ENCODE data around the gene PPL. TPM values are rescaled to one million over a fixed set of nuclear protein-coding genes. Genes with fewer than 3 reads are reported as not detected.

The PPL gene
- total and polyA plus RNA-seq, 2 of the 8 experiments (the other 6 are each of a cell fraction or from before 2014, with no cell fraction given): 11.3 to 29.5 TPM

GRCh38 chr16:4931381-4931780 lies 5.6 kb downstream of the PPL start:
- no peak overlapping the region for H2AFZ ChIP-seq (ENCODE audit: low read length)
- no peak overlapping the region for H2BK5ac ChIP-seq (ENCODE audit: low read depth, low read length)
- ChIA-PET CTCF (ENCODE audit: partially characterized antibody) (interaction anchor here (0.8 to 4.3 kb wide), 8 partner anchors 9 to 308 kb away, joined by 3 to 30 read pairs (median 4); no protein-coding TSS in a partner anchor), POLR2A (ENCODE audit: partially characterized antibody) (interaction anchor here (0.7 to 2.7 kb wide), 7 partner anchors 9 to 38 kb away, joined by 3 to 16 read pairs (median 3); no protein-coding TSS in a partner anchor)
- H4K91ac ChIP-seq (replicated peaks; ENCODE audit: insufficient read length, low read length): no peak overlapping the region
- no peak overlapping the region for H3K4me2 ChIP-seq (ENCODE audit: insufficient read depth in 1 of 2, low read depth in 2 of 2, low read length in 2 of 2)
- H3K4me1 ChIP-seq (replicated peaks in 1 of 4; ENCODE audit: control insufficient read depth in 3 of 4, insufficient read depth in 4 of 4, low read length in 3 of 4): peaks cover 0 to 6% (median 3%) of the 10 kb centered on the region in 4 experiments; a peak in 4 of 7 replicates
- H3K9ac ChIP-seq (replicated peaks in 1 of 4; ENCODE audit: extremely low read depth in 1 of 4, low read depth in 3 of 4, low read length in 3 of 4): no peak overlapping the region
- no peak overlapping the region for H3K14ac ChIP-seq (ENCODE audit: insufficient read length)
- H3K36me3 ChIP-seq (ENCODE audit: control insufficient read depth in 2 of 4, insufficient read depth in 4 of 4, low read length in 3 of 4): peaks cover 0 to 8% (median 2%) of the 10 kb centered on the region in 4 experiments; a peak in 3 of 8 replicates
- H3K27ac ChIP-seq (ENCODE audit: low read depth, low read length): no peak overlapping the region
- H3K23me2 ChIP-seq (ENCODE audit: low read depth, low read length): no peaks in the 10 kb centered on the region; the same call in 1 of the 2 replicates
- no peak overlapping the region for H4K5ac ChIP-seq (ENCODE audit: insufficient read length, low read depth, low read length)
- peaks cover 0 to 22% of the 10 kb centered on the region in 2 experiments for H4K20me1 ChIP-seq (replicated peaks in 1 of 2; ENCODE audit: control insufficient read depth in 1 of 2, insufficient read depth in 2 of 2, low read length in 2 of 2)
- no peak for TF ChIP-seq KDM4A (IDR thresholded peaks at IDR 0.05; ENCODE audit: low read depth, low read length, severe bottlenecking)
- TF ChIP-seq, protein P1, sequence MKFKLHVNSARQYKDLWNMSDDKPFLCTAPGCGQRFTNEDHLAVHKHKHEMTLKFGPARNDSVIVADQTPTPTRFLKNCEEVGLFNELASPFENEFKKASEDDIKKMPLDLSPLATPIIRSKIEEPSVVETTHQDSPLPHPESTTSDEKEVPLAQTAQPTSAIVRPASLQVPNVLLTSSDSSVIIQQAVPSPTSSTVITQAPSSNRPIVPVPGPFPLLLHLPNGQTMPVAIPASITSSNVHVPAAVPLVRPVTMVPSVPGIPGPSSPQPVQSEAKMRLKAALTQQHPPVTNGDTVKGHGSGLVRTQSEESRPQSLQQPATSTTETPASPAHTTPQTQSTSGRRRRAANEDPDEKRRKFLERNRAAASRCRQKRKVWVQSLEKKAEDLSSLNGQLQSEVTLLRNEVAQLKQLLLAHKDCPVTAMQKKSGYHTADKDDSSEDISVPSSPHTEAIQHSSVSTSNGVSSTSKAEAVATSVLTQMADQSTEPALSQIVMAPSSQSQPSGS (IDR thresholded peaks at IDR 0.05; ENCODE audit: low read length): no peak
- no peak for TF ChIP-seq HDAC6 (IDR thresholded peaks at IDR 0.05; ENCODE audit: low read depth, low read length)
- no peak for TF ChIP-seq GTF2F1 (IDR thresholded peaks at IDR 0.05; ENCODE audit: borderline replicate concordance, low read depth, low read length)
- TF ChIP-seq SIN3A (conservative IDR thresholded peaks at IDR 0.05 in 1 of 2, IDR thresholded peaks at IDR 0.05 in 1 of 2; ENCODE audit: low read depth in 1 of 2, low read length in 2 of 2): no peak
- no peak for TF ChIP-seq SRF (IDR thresholded peaks at IDR 0.05; ENCODE audit: low read depth, low read length)
- no peak for TF ChIP-seq SP4 (IDR thresholded peaks at IDR 0.05; ENCODE audit: low read length)
- no peak for TF ChIP-seq ZNF274 (IDR thresholded peaks at IDR 0.05; ENCODE audit: borderline replicate concordance, extremely low read depth, low read length)
- H2BK120ac ChIP-seq (replicated peaks; ENCODE audit: low read depth, low read length): no peak overlapping the region
- 86% methylated on average over 11 of the region's 11 CpGs; no CpG with 5 or more reads in 1 of the 2 experiments for WGBS, 2 experiments (ENCODE audit: extremely low coverage in 1 of 2, insufficient coverage in 1 of 2, insufficient read length in 1 of 2, insufficient replicate concordance in 2 of 2, low coverage in 1 of 2, low lambda C conversion rate in 2 of 2, missing lambda C conversion rate in 1 of 2)
- H3K79me2 ChIP-seq (ENCODE audit: control insufficient read depth in 1 of 2, insufficient read depth in 2 of 2, low read length in 2 of 2): peaks cover 0 to 14% of the 10 kb centered on the region in 2 experiments; a peak in 2 of 4 replicates
- H4K8ac ChIP-seq (ENCODE audit: extremely low read depth, insufficient read depth, low read length): no peak overlapping the region
- no peak overlapping the region for H3K4ac ChIP-seq (replicated peaks; ENCODE audit: insufficient read length, low read depth, low read length)
- no peak overlapping the region for H3K18ac ChIP-seq (ENCODE audit: extremely low read depth, low read length)
- H3K79me1 ChIP-seq (ENCODE audit: low read depth, low read length): peaks cover 2% of the 10 kb centered on the region
- FAIRE-seq: no peak
- no peak overlapping the region for H2BK12ac ChIP-seq (ENCODE audit: low read depth, low read length)
- H3K4me3 ChIP-seq (ENCODE audit: extremely low read depth in 1 of 4, insufficient read depth in 2 of 4, low read depth in 3 of 4, low read length in 4 of 4): no peak overlapping the region
- H2AK5ac ChIP-seq (ENCODE audit: low read depth, low read length): no peak overlapping the region
- no peaks in the 10 kb centered on the region for H3K27me3 ChIP-seq (replicated peaks in 1 of 4; ENCODE audit: control insufficient read depth in 3 of 4, extremely low read depth in 1 of 4, insufficient read depth in 3 of 4, low read length in 3 of 4)
- H2BK20ac ChIP-seq (ENCODE audit: low read length): no peak overlapping the region
- no peak overlapping the region for H3K56ac ChIP-seq (replicated peaks; ENCODE audit: insufficient read length, low read depth, low read length)
- no peak overlapping the region for H2BK15ac ChIP-seq (ENCODE audit: low read length)
- H3K23ac ChIP-seq (ENCODE audit: insufficient read length): no peak overlapping the region
- peaks cover 4 to 5% of the 10 kb centered on the region in 2 experiments; a peak in 2 of 4 replicates for H3K9me3 ChIP-seq (ENCODE audit: insufficient read depth in 2 of 2, low read depth in 1 of 2, low read length in 1 of 2)
- DNase-seq (ENCODE audit: low read depth in 1 of 2, low spot score in 2 of 2): no peak

All from H1 (cell line).